GM06990 (cell line): Measurements from ENCODE around the gene HRH3.

Experiments
- DNase-seq: peaks from one replicate; pipeline ENCODE4 v3.0.0-alpha.2; 2011; ENCODE audit not compliant: insufficient read length; ENCODE audit errors: extremely low read depth
- H3K27me3 ChIP-seq: replicated peaks from 2 replicates; pipeline ENCODE4 v1.6.0; 2011; ENCODE audit warnings: low read length; ENCODE audit not compliant: control insufficient read depth, insufficient read depth
- H3K36me3 ChIP-seq: 2 replicates; pipeline ENCODE4 v1.5.1; 2011; ENCODE audit warnings: low read length; ENCODE audit not compliant: control insufficient read depth, insufficient read depth
- H3K4me3 ChIP-seq: replicated peaks from 2 replicates; pipeline ENCODE4 v1.5.1; 2011; ENCODE audit warnings: low read depth, mild to moderate bottlenecking, control low read depth, low read length
- TF ChIP-seq, protein P1 (sequence below): IDR thresholded peaks from 2 replicates; pipeline ENCODE4 v1.5.1; 2011; ENCODE audit warnings: low read length, control low read depth, mild to moderate bottlenecking, inconsistent platforms; ENCODE audit not compliant: insufficient read depth, poor library complexity, severe bottlenecking

HRH3 gene

DNA sequence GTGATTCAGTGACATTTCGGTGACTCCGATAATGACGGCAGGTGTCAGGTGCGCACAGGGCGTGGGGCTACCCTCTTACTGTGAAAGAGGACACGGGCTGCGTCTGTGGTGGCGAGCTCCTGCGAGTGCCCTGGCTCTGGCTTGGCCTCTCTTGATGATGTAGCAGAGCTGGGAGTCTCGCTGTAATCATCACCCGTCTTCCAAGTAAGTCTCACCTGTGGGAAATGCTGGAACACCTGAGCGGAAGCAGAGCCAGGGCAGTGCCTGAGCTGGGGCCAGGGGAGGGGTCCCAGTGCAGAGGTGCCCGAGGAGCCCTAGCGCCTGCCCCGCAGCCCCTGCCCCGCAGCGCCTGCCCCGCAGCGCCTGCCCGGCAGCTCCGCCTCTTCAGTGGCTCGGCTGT lies 23.0 kb upstream of the HRH3 start:
- H3K27me3 ChIP-seq: no peaks in the 10 kb centered on the region
- no peak overlapping the region for H3K4me3 ChIP-seq
- no peak for DNase-seq
- TF ChIP-seq, protein P1, sequence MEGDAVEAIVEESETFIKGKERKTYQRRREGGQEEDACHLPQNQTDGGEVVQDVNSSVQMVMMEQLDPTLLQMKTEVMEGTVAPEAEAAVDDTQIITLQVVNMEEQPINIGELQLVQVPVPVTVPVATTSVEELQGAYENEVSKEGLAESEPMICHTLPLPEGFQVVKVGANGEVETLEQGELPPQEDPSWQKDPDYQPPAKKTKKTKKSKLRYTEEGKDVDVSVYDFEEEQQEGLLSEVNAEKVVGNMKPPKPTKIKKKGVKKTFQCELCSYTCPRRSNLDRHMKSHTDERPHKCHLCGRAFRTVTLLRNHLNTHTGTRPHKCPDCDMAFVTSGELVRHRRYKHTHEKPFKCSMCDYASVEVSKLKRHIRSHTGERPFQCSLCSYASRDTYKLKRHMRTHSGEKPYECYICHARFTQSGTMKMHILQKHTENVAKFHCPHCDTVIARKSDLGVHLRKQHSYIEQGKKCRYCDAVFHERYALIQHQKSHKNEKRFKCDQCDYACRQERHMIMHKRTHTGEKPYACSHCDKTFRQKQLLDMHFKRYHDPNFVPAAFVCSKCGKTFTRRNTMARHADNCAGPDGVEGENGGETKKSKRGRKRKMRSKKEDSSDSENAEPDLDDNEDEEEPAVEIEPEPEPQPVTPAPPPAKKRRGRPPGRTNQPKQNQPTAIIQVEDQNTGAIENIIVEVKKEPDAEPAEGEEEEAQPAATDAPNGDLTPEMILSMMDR: no peak
- peaks cover 3% of the 10 kb centered on the region for H3K36me3 ChIP-seq

DNA sequence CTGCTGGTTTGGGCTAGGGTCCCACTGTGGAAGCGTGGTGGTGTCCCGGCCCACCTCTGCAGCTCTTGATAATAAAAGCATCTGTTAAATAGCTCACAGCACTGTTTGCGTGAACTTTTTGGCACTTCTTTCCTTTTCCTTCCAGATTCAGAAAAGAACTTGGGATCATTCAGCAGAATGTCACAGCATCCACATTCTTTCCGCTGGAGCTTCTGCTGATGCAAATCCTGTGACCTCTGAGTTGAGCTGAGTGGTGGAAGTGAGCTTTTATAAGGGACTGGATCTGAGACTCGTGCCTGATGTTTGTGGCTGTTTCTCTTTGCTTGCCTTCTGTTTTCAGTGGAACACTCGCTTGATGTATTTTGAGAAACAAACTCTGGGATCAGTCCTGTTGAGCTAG lies 22.1 kb upstream of the HRH3 start:
- peaks cover 3% of the 10 kb centered on the region for H3K36me3 ChIP-seq
- no peak overlapping the region for H3K4me3 ChIP-seq
- DNase-seq: no peak
- no peaks in the 10 kb centered on the region for H3K27me3 ChIP-seq
- TF ChIP-seq, protein P1: no peak

DNA sequence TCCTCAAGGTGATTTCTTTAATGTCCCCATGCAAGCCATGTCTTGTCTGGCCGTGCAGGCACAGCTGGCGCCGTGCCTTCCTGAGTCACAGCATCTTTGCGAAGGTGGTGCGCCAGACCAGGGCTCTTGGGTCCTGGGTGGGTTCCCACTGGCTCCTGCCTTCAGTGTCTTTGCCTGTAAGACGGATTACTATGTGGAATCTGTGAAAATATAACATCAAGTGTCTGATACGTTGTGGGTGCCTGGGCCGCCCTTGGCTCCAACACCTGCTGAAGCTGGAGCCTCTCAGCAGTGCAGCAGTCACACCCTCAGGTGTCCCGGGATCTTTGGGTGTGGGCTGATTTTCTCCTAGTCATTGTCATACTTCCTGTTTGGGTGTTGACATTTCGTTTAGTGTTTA lies 21.4 kb upstream of the HRH3 start:
- TF ChIP-seq, protein P1: no peak
- Histone ChIP-seq H3K36me3 (peaks cover 1% of the 10 kb centered on the region), H3K4me3 (no peak overlapping the region), H3K27me3 (no peaks in the 10 kb centered on the region)
- no peak for DNase-seq

DNA sequence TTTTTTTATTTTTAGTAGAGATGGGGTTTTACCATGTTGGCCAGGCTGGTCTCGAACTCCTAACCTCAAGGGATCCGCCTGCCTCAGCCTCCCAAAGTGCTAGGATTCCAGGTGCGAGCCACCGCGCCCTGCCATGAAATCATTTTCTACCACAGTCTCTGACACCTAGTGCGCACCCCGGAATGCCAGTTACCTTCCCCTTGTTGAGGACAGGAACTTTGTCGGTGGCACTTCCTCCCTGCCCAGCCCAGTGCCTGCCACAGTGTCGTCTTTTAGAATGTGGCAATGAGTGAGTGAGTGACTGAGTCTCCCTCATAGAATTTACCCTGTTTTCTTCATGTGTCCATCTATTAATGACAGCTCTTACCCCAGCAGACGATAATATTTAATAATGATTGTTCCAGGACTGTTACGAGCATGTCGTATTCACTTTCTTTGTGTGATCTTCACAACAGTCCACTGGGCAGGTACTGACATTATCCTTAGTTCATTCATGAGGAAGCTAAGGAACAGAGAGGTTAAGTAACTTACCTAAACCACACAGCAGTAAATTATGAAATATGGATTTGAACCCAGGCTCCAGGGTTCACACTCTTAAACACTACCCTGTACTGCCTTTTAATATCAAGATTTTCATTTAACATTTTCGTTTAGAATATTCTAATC lies 20.1 kb upstream of the HRH3 start:
- DNase-seq: no peak
- Histone ChIP-seq H3K4me3 (no peak overlapping the region), H3K36me3 (no peaks in the 10 kb centered on the region; the same call in 1 of the 2 replicates), H3K27me3 (no peaks in the 10 kb centered on the region)
- TF ChIP-seq, protein P1: no peak

DNA sequence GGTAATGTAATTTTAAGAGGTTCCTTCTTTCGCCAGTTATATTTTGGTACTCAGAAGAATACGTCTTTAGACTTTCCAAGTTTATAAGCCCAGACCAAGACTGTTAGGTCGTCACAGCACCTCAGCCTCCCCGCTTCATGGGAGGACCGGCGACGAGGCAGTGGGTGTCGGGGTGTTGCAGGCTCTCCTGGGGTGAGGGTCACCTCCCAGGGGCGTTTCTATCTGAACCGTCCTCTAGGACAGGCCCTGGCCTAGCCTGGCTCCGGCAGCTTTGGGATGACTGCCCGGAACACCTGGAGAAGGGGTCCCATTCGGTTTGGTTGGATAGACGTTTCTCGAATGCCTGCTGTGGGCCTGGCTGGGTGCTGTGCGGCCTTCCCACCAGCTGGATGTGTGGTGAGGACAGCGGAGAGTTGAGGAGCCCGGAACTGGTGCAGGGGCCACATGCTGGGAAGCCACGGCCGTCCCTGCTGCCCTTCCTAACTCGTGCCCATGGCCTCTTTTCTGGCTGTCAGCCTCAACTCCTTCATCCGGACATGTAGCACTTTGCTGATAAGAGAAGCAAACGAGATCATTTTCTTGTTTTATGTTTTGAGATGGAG lies 19.3 kb upstream of the HRH3 start:
- Histone ChIP-seq H3K36me3 (no peaks in the 10 kb centered on the region; the same call in 1 of the 2 replicates), H3K4me3 (peak overlapping the region; percentile 86), H3K27me3 (no peaks in the 10 kb centered on the region)
- TF ChIP-seq, protein P1: no peak
- no peak for DNase-seq
